GM18867 (cell line): ENCODE results near the gene MRPL11.

ENCODE experiments used
- ATAC-seq: cut with Tn5 transposase; IDR thresholded peaks from one replicate; pipeline ENCODE4 v1.9.1; 2021; ENCODE audit warnings: mild to moderate bottlenecking, moderate library complexity; ENCODE audit not compliant: unreplicated experiment

The MRPL11 gene

GRCh38 chr11:66408488-66409214, 30.0 kb downstream of the MRPL11 start:
- ATAC-seq, result no peak

- ATAC-seq, result no peak
Observed at GRCh38 chr11:66407651-66408050, 31.0 kb downstream of the MRPL11 start.

- no peak for ATAC-seq
Observed at GRCh38 chr11:66393954-66394353, 44.7 kb downstream of the MRPL11 start.

- ATAC-seq, result no peak
Observed at GRCh38 chr11:66391322-66391721, 47.3 kb downstream of the MRPL11 start.

GRCh38 chr11:66388780-66389386, 49.8 kb downstream of the MRPL11 start:
- no peak for ATAC-seq

- ATAC-seq, result no peak
Observed at GRCh38 chr11:66386171-66387069, 52.2 kb downstream of the MRPL11 start.
